Peyer's patch (tissue), 4 donors: Measurements from ENCODE around the gene SREK1IP1.

Experiments used
- CTCF ChIP-seq, 6 experiments: fragments of 450-650 bp in 4 of 6; fragments of 200-600 bp in 2 of 6; sonication (generic) in 1 of 6; IDR thresholded peaks; one replicate each; pipeline ENCODE4 v1.5.1; 2017 to 2019; ENCODE audit warnings: antibody characterized with exemption in 6 of 6, mild to moderate bottlenecking in 3 of 6, moderate library complexity in 1 of 6
- POLR2A ChIP-seq, 2 donors: fragments of 450-650 bp; IDR thresholded peaks; one replicate each; pipeline ENCODE4 v1.5.1; 2017; ENCODE audit warnings: antibody characterized with exemption in 2 of 2, mild to moderate bottlenecking in 2 of 2, moderate library complexity in 2 of 2

- no peak for TF ChIP-seq CTCF (IDR thresholded peaks at IDR 0.05)
- TF ChIP-seq POLR2A (IDR thresholded peaks at IDR 0.05): no peak
Observed at GRCh38 chr5:64722588-64722987, 45.9 kb downstream of the SREK1IP1 start.
